HL-60 (cell line): Measurements from ENCODE around the gene TMEM63A.

Experiments
- CTCF ChIP-seq: IDR thresholded peaks from one replicate; pipeline ENCODE4 v1.5.1; 2011; ENCODE audit warnings: low read length, control low read depth, inconsistent platforms; ENCODE audit not compliant: insufficient read depth
- GABPA ChIP-seq: IDR thresholded peaks from 2 replicates; pipeline ENCODE4 v1.6.1; 2012; ENCODE audit warnings: low read depth
- TF ChIP-seq, protein P1 (sequence below): IDR thresholded peaks from 2 replicates; pipeline ENCODE4 v1.6.1; 2012; ENCODE audit warnings: low read depth; ENCODE audit not compliant: insufficient replicate concordance

GRCh38 chr1:225817611-225818061, 64.5 kb downstream of the TMEM63A start:
- no peak for TF ChIP-seq CTCF
- TF ChIP-seq, protein P1, sequence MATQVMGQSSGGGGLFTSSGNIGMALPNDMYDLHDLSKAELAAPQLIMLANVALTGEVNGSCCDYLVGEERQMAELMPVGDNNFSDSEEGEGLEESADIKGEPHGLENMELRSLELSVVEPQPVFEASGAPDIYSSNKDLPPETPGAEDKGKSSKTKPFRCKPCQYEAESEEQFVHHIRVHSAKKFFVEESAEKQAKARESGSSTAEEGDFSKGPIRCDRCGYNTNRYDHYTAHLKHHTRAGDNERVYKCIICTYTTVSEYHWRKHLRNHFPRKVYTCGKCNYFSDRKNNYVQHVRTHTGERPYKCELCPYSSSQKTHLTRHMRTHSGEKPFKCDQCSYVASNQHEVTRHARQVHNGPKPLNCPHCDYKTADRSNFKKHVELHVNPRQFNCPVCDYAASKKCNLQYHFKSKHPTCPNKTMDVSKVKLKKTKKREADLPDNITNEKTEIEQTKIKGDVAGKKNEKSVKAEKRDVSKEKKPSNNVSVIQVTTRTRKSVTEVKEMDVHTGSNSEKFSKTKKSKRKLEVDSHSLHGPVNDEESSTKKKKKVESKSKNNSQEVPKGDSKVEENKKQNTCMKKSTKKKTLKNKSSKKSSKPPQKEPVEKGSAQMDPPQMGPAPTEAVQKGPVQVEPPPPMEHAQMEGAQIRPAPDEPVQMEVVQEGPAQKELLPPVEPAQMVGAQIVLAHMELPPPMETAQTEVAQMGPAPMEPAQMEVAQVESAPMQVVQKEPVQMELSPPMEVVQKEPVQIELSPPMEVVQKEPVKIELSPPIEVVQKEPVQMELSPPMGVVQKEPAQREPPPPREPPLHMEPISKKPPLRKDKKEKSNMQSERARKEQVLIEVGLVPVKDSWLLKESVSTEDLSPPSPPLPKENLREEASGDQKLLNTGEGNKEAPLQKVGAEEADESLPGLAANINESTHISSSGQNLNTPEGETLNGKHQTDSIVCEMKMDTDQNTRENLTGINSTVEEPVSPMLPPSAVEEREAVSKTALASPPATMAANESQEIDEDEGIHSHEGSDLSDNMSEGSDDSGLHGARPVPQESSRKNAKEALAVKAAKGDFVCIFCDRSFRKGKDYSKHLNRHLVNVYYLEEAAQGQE, result no peak
- no peak for TF ChIP-seq GABPA
